H1 (cell line): Measurements from ENCODE around the gene TMEM181. TPM values are rescaled to one million over a fixed set of nuclear protein-coding genes. Genes with fewer than 3 reads are reported as not detected.

Experiments
- CTCF ChIA-PET: fragments of 300-600 bp; sonication (Branson Sonifier 250); formaldehyde crosslinking; loops from one replicate; lab custom pipeline; 2021; ENCODE audit not compliant: partially characterized antibody; lab: Charles Lee
- POLR2A ChIA-PET: fragments of 300-600 bp; sonication (Branson Sonifier 250); formaldehyde crosslinking; loops from one replicate; lab custom pipeline; 2021; ENCODE audit warnings: inconsistent platforms; ENCODE audit not compliant: partially characterized antibody; lab: Charles Lee
- DNase-seq, 2 experiments: peaks; one replicate each; pipeline versions ENCODE4 v3.0.0 to v3.0.0-alpha.2; 2010 to 2022; ENCODE audit warnings: low spot score in 2 of 2, low read depth in 1 of 2, mixed read lengths in 1 of 2
- FAIRE-seq: peaks from 2 replicates; lab custom pipeline; 2011; peaks lifted over from hg19 to GRCh38; lab: Jason Lieb, UNC
- H2AFZ ChIP-seq: 2 replicates; pipeline ENCODE4 v1.8.1; 2012; ENCODE audit warnings: low read length, inconsistent platforms
- H2AK5ac ChIP-seq: 2 replicates; pipeline ENCODE4 v1.6.1; 2013; ENCODE audit warnings: low read depth, low read length
- H2BK120ac ChIP-seq: replicated peaks from 2 replicates; pipeline ENCODE3; 2013; ENCODE audit warnings: low read depth, low read length, inconsistent platforms
- H2BK12ac ChIP-seq: 2 replicates; pipeline ENCODE4 v1.6.1; 2013; ENCODE audit warnings: low read depth, low read length
- H2BK15ac ChIP-seq: 2 replicates; pipeline ENCODE4 v1.6.1; 2013; ENCODE audit warnings: low read length
- H2BK20ac ChIP-seq: 2 replicates; pipeline ENCODE4 v1.6.1; 2013; ENCODE audit warnings: low read length
- H2BK5ac ChIP-seq: 2 replicates; pipeline ENCODE4 v1.6.1; 2013; ENCODE audit warnings: low read depth, low read length
- H3K14ac ChIP-seq: 2 replicates; pipeline ENCODE4 v1.6.1; 2013; ENCODE audit warnings: inconsistent platforms; ENCODE audit not compliant: insufficient read length
- H3K18ac ChIP-seq: 2 replicates; pipeline ENCODE4 v1.6.1; 2013; ENCODE audit warnings: low read length; ENCODE audit errors: extremely low read depth
- H3K23ac ChIP-seq: 2 replicates; pipeline ENCODE4 v1.6.1; 2013; ENCODE audit warnings: inconsistent platforms; ENCODE audit not compliant: insufficient read length
- H3K23me2 ChIP-seq: 2 replicates; pipeline ENCODE4 v1.6.1; 2013; ENCODE audit warnings: low read depth, low read length
- H3K27ac ChIP-seq: 2 replicates; pipeline ENCODE4 v1.6.1; 2011; ENCODE audit warnings: low read depth, low read length, inconsistent platforms
- H3K27me3 ChIP-seq, 4 experiments: replicated peaks in 1 of 4; 1 replicate in 1 of 4; 2 replicates in 3 of 4; pipeline versions ENCODE4 v1.6.1 to v1.8.1; 2011 to 2013; ENCODE audit warnings: low read length in 3 of 4, mild to moderate bottlenecking in 3 of 4, inconsistent platforms in 2 of 4, mixed read lengths in 2 of 4, moderate library complexity in 1 of 4; ENCODE audit not compliant: control insufficient read depth in 3 of 4, insufficient read depth in 3 of 4; ENCODE audit errors: extremely low read depth in 1 of 4
- H3K36me3 ChIP-seq, 4 experiments: 2 replicates each; pipeline versions ENCODE4 v1.6.1 to v1.8.1; 2011 to 2013; ENCODE audit warnings: mild to moderate bottlenecking in 4 of 4, low read length in 3 of 4, moderate library complexity in 2 of 4, control low read depth in 1 of 4, inconsistent platforms in 1 of 4; ENCODE audit not compliant: insufficient read depth in 4 of 4, control insufficient read depth in 2 of 4
- H3K4ac ChIP-seq: replicated peaks from 2 replicates; pipeline ENCODE3; 2013; ENCODE audit warnings: low read length, low read depth, mixed read lengths, inconsistent platforms; ENCODE audit not compliant: insufficient read length
- H3K4me1 ChIP-seq, 4 experiments: replicated peaks in 1 of 4; 1 replicate in 1 of 4; 2 replicates in 3 of 4; pipeline versions ENCODE4 v1.6.1 to v1.8.1; 2011 to 2013; ENCODE audit warnings: low read length in 3 of 4, inconsistent platforms in 2 of 4, mixed read lengths in 1 of 4; ENCODE audit not compliant: insufficient read depth in 4 of 4, control insufficient read depth in 3 of 4
- H3K4me2 ChIP-seq, 2 experiments: 2 replicates each; pipeline versions ENCODE4 v1.6.1 to v1.8.1; 2011 to 2013; ENCODE audit warnings: low read depth in 2 of 2, low read length in 2 of 2, control low read depth in 1 of 2, inconsistent platforms in 1 of 2, mild to moderate bottlenecking in 1 of 2; ENCODE audit not compliant: insufficient read depth in 1 of 2
- H3K4me3 ChIP-seq, 4 experiments: fragments of 200-600, 300-600 bp in 1 of 4; sonication (generic), shearing (Covaris generic), sonication (Bioruptor Twin) in 1 of 4; 2 replicates each; pipeline versions ENCODE4 v1.5.1 to v1.8.1; 2011 to 2016; ENCODE audit warnings: low read length in 4 of 4, low read depth in 3 of 4, control low read depth in 2 of 4, inconsistent platforms in 2 of 4, mild to moderate bottlenecking in 2 of 4, mixed read lengths in 1 of 4, moderate library complexity in 1 of 4; ENCODE audit not compliant: insufficient read depth in 2 of 4; ENCODE audit errors: extremely low read depth in 1 of 4
- H3K56ac ChIP-seq: replicated peaks from 2 replicates; pipeline ENCODE3; 2013; ENCODE audit warnings: low read depth, mild to moderate bottlenecking, mixed read lengths, low read length, inconsistent platforms; ENCODE audit not compliant: insufficient read length
- H3K79me1 ChIP-seq: 2 replicates; pipeline ENCODE4 v1.6.1; 2013; ENCODE audit warnings: low read depth, low read length, control low read depth
- H3K79me2 ChIP-seq, 2 experiments: 2 replicates each; pipeline versions ENCODE4 v1.6.1 to v1.8.1; 2012 to 2013; ENCODE audit warnings: low read length in 2 of 2, mild to moderate bottlenecking in 2 of 2, inconsistent platforms in 1 of 2; ENCODE audit not compliant: insufficient read depth in 2 of 2, control insufficient read depth in 1 of 2
- H3K9ac ChIP-seq, 4 experiments: replicated peaks in 1 of 4; 1 replicate in 1 of 4; 2 replicates in 3 of 4; pipeline versions ENCODE4 v1.6.1 to v1.8.1; 2011 to 2013; ENCODE audit warnings: low read depth in 3 of 4, low read length in 3 of 4, control low read depth in 2 of 4, mild to moderate bottlenecking in 2 of 4, moderate library complexity in 2 of 4, inconsistent platforms in 1 of 4; ENCODE audit errors: extremely low read depth in 1 of 4
- H3K9me3 ChIP-seq, 2 experiments: 2 replicates each; pipeline versions ENCODE4 v1.6.1 to v1.8.1; 2012 to 2013; ENCODE audit warnings: mild to moderate bottlenecking in 2 of 2, moderate library complexity in 2 of 2, control low read depth in 1 of 2, inconsistent platforms in 1 of 2, low read depth in 1 of 2, low read length in 1 of 2, mixed read lengths in 1 of 2; ENCODE audit not compliant: insufficient read depth in 2 of 2
- H4K20me1 ChIP-seq, 2 experiments: replicated peaks in 1 of 2; 2 replicates each; pipeline versions ENCODE3 to v1.8.1; 2011 to 2013; ENCODE audit warnings: inconsistent platforms in 2 of 2, low read length in 2 of 2, mild to moderate bottlenecking in 1 of 2; ENCODE audit not compliant: insufficient read depth in 2 of 2, control insufficient read depth in 1 of 2
- H4K5ac ChIP-seq: 2 replicates; pipeline ENCODE4 v1.6.1; 2013; ENCODE audit warnings: low read length, low read depth, mixed read lengths, inconsistent platforms; ENCODE audit not compliant: insufficient read length
- H4K8ac ChIP-seq: 2 replicates; pipeline ENCODE4 v1.8.0; 2013; ENCODE audit warnings: mild to moderate bottlenecking, moderate library complexity, low read length, inconsistent platforms; ENCODE audit not compliant: insufficient read depth; ENCODE audit errors: extremely low read depth
- H4K91ac ChIP-seq: replicated peaks from 2 replicates; pipeline ENCODE3; 2013; ENCODE audit warnings: low read length, mixed read lengths, inconsistent platforms; ENCODE audit not compliant: insufficient read length
- CHD2 ChIP-seq: IDR thresholded peaks from 2 replicates; pipeline ENCODE4 v1.6.1; 2012; ENCODE audit warnings: low read length, improper control_type of control experiment
- GABPA ChIP-seq: IDR thresholded peaks from 2 replicates; pipeline ENCODE4 v1.6.1; 2011; ENCODE audit warnings: mild to moderate bottlenecking, low read length, moderate library complexity, borderline replicate concordance; ENCODE audit not compliant: insufficient read depth
- SP4 ChIP-seq: IDR thresholded peaks from 2 replicates; pipeline ENCODE4 v1.6.1; 2012; ENCODE audit warnings: low read length, inconsistent platforms
- ZNF274 ChIP-seq: IDR thresholded peaks from 2 replicates; pipeline ENCODE4 v1.7.0; 2012; ENCODE audit warnings: low read length, borderline replicate concordance; ENCODE audit errors: extremely low read depth
- WGBS, 2 experiments: shearing (Covaris generic) in 1 of 2; methylation state at CpG; one replicate each; pipeline versions ENCODE4 v1.1.6 to v1.1.7; 2013 to 2015; ENCODE audit warnings: low lambda C conversion rate in 2 of 2, mixed read lengths in 2 of 2, inconsistent platforms in 1 of 2, low coverage in 1 of 2, missing lambda C conversion rate in 1 of 2; ENCODE audit not compliant: insufficient replicate concordance in 2 of 2, insufficient coverage in 1 of 2, insufficient read length in 1 of 2; ENCODE audit errors: extremely low coverage in 1 of 2, missing lambda C conversion rate in 1 of 2; 5-methylcytosine and 5-hydroxymethylcytosine counted together
- polyA plus RNA-seq, 7 experiments: library from polyadenylated mRNA; depleted of rRNA in 3 of 7; stranded (reverse) in 5 of 7; unstranded in 2 of 7; fragments of >200 nt in 5 of 7; fragments of 200-250 nt in 2 of 7; gene quantifications; 1 replicate in 5 of 7; 2 replicates in 1 of 7; 4 replicates in 1 of 7; pipeline versions ENCODE4 v1.2.1 to v1.2.3, GENCODE V29; 2011 to 2013; ENCODE audit warnings: missing spikeins in 2 of 7, mixed read lengths in 2 of 7
- total RNA-seq: library from RNA; stranded (reverse); fragmentation: NEBNext Ultra II Directional; extraction: Animal tissue kit (Norgen Biotek cat#: 25700); gene quantifications from 2 replicates; pipeline ENCODE4 v1.2.1, GENCODE V29; 2021
- TF ChIP-seq, protein P1 (sequence below): IDR thresholded peaks from 2 replicates; pipeline ENCODE4 v1.6.1; 2012; ENCODE audit warnings: low read length, inconsistent platforms

TMEM181 gene
- total and polyA plus RNA-seq, 2 of the 8 experiments (the other 6 are each of a cell fraction or from before 2014, with no cell fraction given) = 8.6 to 19.0 TPM

DNA sequence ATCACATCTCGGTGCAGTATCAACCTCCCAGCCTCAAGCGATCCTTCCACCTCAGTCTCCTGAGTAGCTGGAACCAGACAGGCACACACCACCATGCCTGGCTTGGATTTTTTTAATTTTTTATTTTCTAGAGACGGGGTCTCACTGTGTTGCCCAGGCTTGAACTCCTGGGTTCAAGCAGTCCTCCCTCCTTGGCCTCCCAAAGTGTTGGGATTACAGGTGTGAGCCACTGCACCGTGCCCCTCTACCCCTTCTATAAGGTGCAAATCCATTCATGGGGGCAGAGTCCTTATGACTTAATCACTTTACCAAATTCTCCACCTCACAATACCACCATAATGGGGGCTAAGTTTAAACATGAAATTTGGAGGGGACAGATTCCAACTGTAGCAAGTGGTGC lies 37.7 kb downstream of the TMEM181 start:
- H3K56ac ChIP-seq = no peak overlapping the region
- no peak overlapping the region for H3K27ac ChIP-seq
- no peak overlapping the region for H2BK120ac ChIP-seq
- H4K5ac ChIP-seq = no peak overlapping the region
- H4K91ac ChIP-seq = no peak overlapping the region
- H3K36me3 ChIP-seq = peaks cover 4 to 29% (median 7%) of the 10 kb centered on the region in 4 experiments; a peak in 7 of 8 replicates
- no peak overlapping the region for H3K9ac ChIP-seq
- no peaks in the 10 kb centered on the region; a peak in 1 of 7 replicates for H3K27me3 ChIP-seq
- no peak for DNase-seq
- peaks cover 0 to 10% of the 10 kb centered on the region in 2 experiments for H4K20me1 ChIP-seq
- H4K8ac ChIP-seq = no peak overlapping the region
- no peak overlapping the region for H3K4ac ChIP-seq
- no peaks in the 10 kb centered on the region for H3K9me3 ChIP-seq
- no peak overlapping the region for H3K18ac ChIP-seq
- no peak overlapping the region for H2BK5ac ChIP-seq
- no peak for FAIRE-seq
- peaks cover 2% of the 10 kb centered on the region; the same call in 1 of the 2 replicates for H3K23me2 ChIP-seq
- no peak overlapping the region for H2BK12ac ChIP-seq
- no peak overlapping the region for H3K4me2 ChIP-seq
- H2AK5ac ChIP-seq = no peak overlapping the region
- ChIA-PET POLR2A (no interaction called here), CTCF (interaction anchor here (1.3 to 1.5 kb wide), 2 partner anchors 8 to 10 kb away, joined by 3 to 4 read pairs; no protein-coding TSS in a partner anchor)
- H3K23ac ChIP-seq = no peak overlapping the region
- no peak overlapping the region for H2AFZ ChIP-seq
- no peaks in the 10 kb centered on the region; the same call in 1 of the 2 replicates for H3K79me1 ChIP-seq
- 88% methylated on average over 4 of the region's 4 CpGs; no CpG with 5 or more reads in 1 of the 2 experiments for WGBS, 2 experiments
- H3K14ac ChIP-seq = no peak overlapping the region
- TF ChIP-seq GABPA (no peak), CHD2 (no peak), ZNF274 (no peak), SP4 (no peak)
- TF ChIP-seq, protein P1, sequence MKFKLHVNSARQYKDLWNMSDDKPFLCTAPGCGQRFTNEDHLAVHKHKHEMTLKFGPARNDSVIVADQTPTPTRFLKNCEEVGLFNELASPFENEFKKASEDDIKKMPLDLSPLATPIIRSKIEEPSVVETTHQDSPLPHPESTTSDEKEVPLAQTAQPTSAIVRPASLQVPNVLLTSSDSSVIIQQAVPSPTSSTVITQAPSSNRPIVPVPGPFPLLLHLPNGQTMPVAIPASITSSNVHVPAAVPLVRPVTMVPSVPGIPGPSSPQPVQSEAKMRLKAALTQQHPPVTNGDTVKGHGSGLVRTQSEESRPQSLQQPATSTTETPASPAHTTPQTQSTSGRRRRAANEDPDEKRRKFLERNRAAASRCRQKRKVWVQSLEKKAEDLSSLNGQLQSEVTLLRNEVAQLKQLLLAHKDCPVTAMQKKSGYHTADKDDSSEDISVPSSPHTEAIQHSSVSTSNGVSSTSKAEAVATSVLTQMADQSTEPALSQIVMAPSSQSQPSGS = no peak
- no peak overlapping the region for H2BK20ac ChIP-seq
- H3K4me3 ChIP-seq = no peak overlapping the region
- H3K4me1 ChIP-seq = no peaks in the 10 kb centered on the region
- no peak overlapping the region for H2BK15ac ChIP-seq
- H3K79me2 ChIP-seq = no peaks in the 10 kb centered on the region
